K562 (cell line): ENCODE results near the gene EMC9. TPM values are rescaled to one million over a fixed set of nuclear protein-coding genes. Genes with fewer than 3 reads are reported as not detected.

Source experiments
- ATAC-seq: fragments of 200-7000 bp; cut with Tn5 transposase; 3 replicates; pipeline ENCODE4 v1.9.1; 2020; ENCODE audit warnings: moderate library complexity
- BruUV-seq: library from RNA; stranded (reverse); fragments of 400-500 nt; replicated peaks from 2 replicates; lab custom pipeline; 2021; lab: Mats Ljungman, UMichigan
- CTCF ChIA-PET: fragments of 300-600 bp; formaldehyde crosslinking; extraction: SDS; loops from one replicate; lab custom pipeline; 2021; ENCODE audit warnings: low intra/inter-chr PET ratio; lab: Yijun Ruan, JAX
- POLR2A ChIA-PET: fragments of 300-600, 350-650 bp; sonication (Branson Sonifier 250); formaldehyde crosslinking; extraction: SDS; loops from one replicate; lab custom pipeline; 2021; ENCODE audit warnings: antibody characterized with exemption, inconsistent platforms; lab: Yijun Ruan, JAX
- DNase-seq, 4 experiments: peaks; one replicate each; pipeline versions ENCODE4 v3.0.0 to v3.0.0-alpha.2; 2011 to 2018; ENCODE audit warnings: low spot score in 3 of 4, mixed read lengths in 3 of 4; ENCODE audit errors: extremely low read depth in 1 of 4
- FAIRE-seq: peaks from 2 replicates; lab custom pipeline; 2011; peaks lifted over from hg19 to GRCh38; lab: Jason Lieb, UNC
- H2AFZ ChIP-seq: 2 replicates; pipeline ENCODE4 v1.6.0; 2011; ENCODE audit warnings: low read depth, low read length, control low read depth, inconsistent platforms
- H3K27ac ChIP-seq: fragments of 200-600 bp; 3 replicates; pipeline ENCODE4 v1.8.0; 2011; ENCODE audit warnings: low read depth, mild to moderate bottlenecking, control low read depth, inconsistent platforms, low read length, moderate library complexity, mixed read lengths; ENCODE audit errors: extremely low read depth
- H3K27me3 ChIP-seq, 2 experiments: fragments of 300-600 bp in 1 of 2; 2 replicates in 1 of 2; 3 replicates in 1 of 2; pipeline versions ENCODE4 v1.6.0 to v1.8.0; 2011; ENCODE audit warnings: inconsistent platforms in 2 of 2, low read length in 2 of 2, mild to moderate bottlenecking in 1 of 2, mixed read lengths in 1 of 2, moderate library complexity in 1 of 2; ENCODE audit not compliant: control insufficient read depth in 2 of 2, insufficient read depth in 2 of 2
- H3K36me3 ChIP-seq: fragments of 300-600 bp; 3 replicates; pipeline ENCODE4 v1.8.0; 2011; ENCODE audit warnings: mild to moderate bottlenecking, low read length, inconsistent platforms; ENCODE audit not compliant: control insufficient read depth, insufficient read depth
- H3K4me1 ChIP-seq, 2 experiments: fragments of 200-600 bp in 1 of 2; replicated peaks in 1 of 2; 2 replicates in 1 of 2; 3 replicates in 1 of 2; pipeline versions ENCODE4 v1.5.1 to v1.8.0; 2011; ENCODE audit warnings: inconsistent platforms in 2 of 2, low read length in 2 of 2, mild to moderate bottlenecking in 1 of 2, mixed read lengths in 1 of 2, moderate library complexity in 1 of 2; ENCODE audit not compliant: control insufficient read depth in 2 of 2, insufficient read depth in 2 of 2
- H3K4me2 ChIP-seq: 2 replicates; pipeline ENCODE4 v1.6.1; 2011; ENCODE audit warnings: low read length, control low read depth, inconsistent platforms, mixed read lengths; ENCODE audit not compliant: insufficient read depth
- H3K4me3 ChIP-seq: fragments of 200-600 bp; sonication (generic), shearing (Covaris generic); 2 replicates; pipeline ENCODE4 v1.5.1; 2016; ENCODE audit warnings: control low read depth, inconsistent platforms
- H3K79me2 ChIP-seq: fragments of 200-600 bp; 3 replicates; pipeline ENCODE4 v1.8.0; 2011; ENCODE audit warnings: low read length, inconsistent platforms; ENCODE audit not compliant: control insufficient read depth, insufficient read depth
- H3K9ac ChIP-seq, 2 experiments: 2 replicates each; pipeline versions ENCODE4 v1.6.0 to v1.6.1; 2011; ENCODE audit warnings: low read depth in 2 of 2, low read length in 2 of 2, control low read depth in 1 of 2, inconsistent platforms in 1 of 2, mild to moderate bottlenecking in 1 of 2, mixed read lengths in 1 of 2; ENCODE audit not compliant: insufficient read depth in 1 of 2
- H3K9me1 ChIP-seq: one replicate; pipeline ENCODE4 v1.6.0; 2011; ENCODE audit warnings: inconsistent platforms, mild to moderate bottlenecking, low read length, moderate library complexity; ENCODE audit not compliant: control insufficient read depth, insufficient read depth
- H3K9me3 ChIP-seq: replicated peaks from 2 replicates; pipeline ENCODE4 v1.5.1; 2011; ENCODE audit warnings: low read depth, low read length, inconsistent platforms; ENCODE audit not compliant: control insufficient read depth, insufficient read depth
- H4K20me1 ChIP-seq: replicated peaks from 2 replicates; pipeline ENCODE4 v1.6.1; 2011; ENCODE audit warnings: low read length, inconsistent platforms, mixed read lengths; ENCODE audit not compliant: control insufficient read depth, insufficient read depth
- CBX1 ChIP-seq: sonication (generic); IDR thresholded peaks from 2 replicates; pipeline ENCODE4 v1.6.1; 2016; ENCODE audit warnings: antibody characterized with exemption, low read depth, mild to moderate bottlenecking
- NELFE ChIP-seq: IDR thresholded peaks from 2 replicates; pipeline ENCODE4 v1.6.1; 2011; ENCODE audit warnings: mild to moderate bottlenecking; ENCODE audit not compliant: insufficient read depth, insufficient read length
- PML ChIP-seq: IDR thresholded peaks from 2 replicates; pipeline ENCODE4 v1.6.1; 2012; ENCODE audit warnings: low read length, inconsistent platforms
- PREB ChIP-seq: sonication (generic); formaldehyde crosslinking; IDR thresholded peaks from 2 replicates; pipeline ENCODE4 v1.8.1; 2023; ENCODE audit warnings: mild to moderate bottlenecking, missing genetic modification reagents
- ZZZ3 ChIP-seq: fragments of 450-650 bp; IDR thresholded peaks from 2 replicates; pipeline ENCODE4 v1.6.1; 2016; ENCODE audit warnings: antibody characterized with exemption, mild to moderate bottlenecking, moderate library complexity
- WGBS: fragments of 100-300 bp; shearing (Covaris generic); methylation state at CpG from one replicate; pipeline ENCODE4 v1.1.6; 2016; ENCODE audit warnings: low coverage, mixed read lengths; ENCODE audit not compliant: insufficient coverage; ENCODE audit errors: missing lambda C conversion rate; 5-methylcytosine and 5-hydroxymethylcytosine counted together
- in situ Hi-C: fragments of 300-500 bp; cut with MboI; formaldehyde crosslinking; loops from 4 replicates; pipeline ENCODE4 v1.15.0; 2018; ENCODE audit warnings: inconsistent platforms, mixed read lengths
- intact Hi-C: fragments of 100-400 bp; cut with micrococcal nuclease; formaldehyde crosslinking; loops from 2 replicates; pipeline ENCODE4 v1.14.2; 2022
- polyA plus RNA-seq, 8 experiments: library from polyadenylated mRNA; depleted of rRNA in 4 of 8; stranded (reverse) in 5 of 8; unstranded in 3 of 8; fragments of >200 nt; fragmentation: Nextera tagmentation in 2 of 8; fragmentation: Illumina TruSeq in 1 of 8; extraction: Ambion mirVana in 2 of 8; extraction: Trizol in 1 of 8; gene quantifications; 2 replicates each; pipeline versions ENCODE4 v1.2.1 to v1.2.3, GENCODE V29; 2011 to 2014; ENCODE audit warnings: inconsistent platforms in 1 of 8, missing spikeins in 1 of 8
- total RNA-seq, 7 experiments: library from RNA; depleted of rRNA in 6 of 7; stranded (reverse); fragments of >200 nt in 6 of 7; fragmentation: Illumina TruSeq in 2 of 7; extraction: Trizol in 2 of 7; gene quantifications; 2 replicates each; pipeline versions ENCODE4 v1.2.1 to v1.2.3, GENCODE V29; 2011 to 2021; ENCODE audit warnings: low replicate concordance in 1 of 7
- TF ChIP-seq, protein P1 (sequence below): fragments of 450-650 bp; IDR thresholded peaks from 2 replicates; pipeline ENCODE4 v1.6.1; 2016; ENCODE audit warnings: low read depth

The EMC9 gene
- total and polyA plus RNA-seq, 9 of the 15 experiments (the other 6 are each of a cell fraction or from before 2014, with no cell fraction given) = 3.1 to 13.2 (median 7.8) TPM

DNA sequence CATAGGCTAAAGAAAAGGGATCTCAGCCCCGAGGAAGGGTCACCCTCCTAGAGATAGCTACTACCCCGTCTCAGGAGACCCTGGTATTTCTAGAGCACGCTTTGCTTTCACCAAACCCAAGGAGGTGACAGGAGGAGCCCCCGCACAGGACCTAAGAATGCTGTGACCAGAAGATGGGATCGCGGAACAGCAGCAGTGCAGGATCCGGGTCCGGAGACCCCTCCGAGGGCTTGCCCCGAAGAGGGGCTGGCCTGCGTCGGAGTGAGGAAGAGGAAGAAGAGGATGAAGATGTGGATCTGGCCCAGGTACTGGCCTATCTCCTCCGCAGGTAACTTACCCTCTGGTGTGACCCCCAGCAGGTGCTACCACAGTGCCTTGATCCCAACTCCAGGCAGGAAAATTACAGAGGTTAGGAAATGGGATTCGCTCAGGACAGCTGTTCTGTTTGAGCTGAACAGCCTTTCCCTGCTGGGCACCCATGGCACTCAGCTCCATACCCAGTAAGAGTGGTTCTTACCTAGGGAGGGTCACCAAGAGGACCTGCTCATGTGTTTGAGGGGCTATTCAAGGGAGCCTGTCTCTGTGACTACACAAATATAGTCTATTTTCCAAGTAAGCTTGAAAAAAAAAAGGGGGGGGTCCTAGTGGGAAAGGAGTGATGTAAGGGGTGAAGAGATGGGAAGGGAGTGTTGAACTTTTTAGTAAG, 25.8 kb downstream of the EMC9 start:
- TSS peak; percentile 70 for BruUV-seq
- ChIA-PET CTCF (no interaction called here), POLR2A (interaction anchor here (0.6 to 5.0 kb wide), 10 partner anchors 11 to 201 kb away, joined by 3 to 38 read pairs (median 3); partner anchors contain the start of genes DHRS1, NOP9, PSME1 and TINF2)
- Histone ChIP-seq H3K9me3 (no peaks in the 10 kb centered on the region), H3K4me3 (peak overlapping the region; percentile 51), H3K9me1 (no peaks in the 10 kb centered on the region), H2AFZ (peak overlapping the region; percentile 92), H3K27ac (peak overlapping the region; percentile 95), H3K27me3 (no peaks in the 10 kb centered on the region), H4K20me1 (no peaks in the 10 kb centered on the region), H3K4me1 (peaks cover 10% of the 10 kb centered on the region in 2 experiments; a peak in 4 of 5 replicates), H3K4me2 (peak overlapping the region; percentile 94), H3K36me3 (peaks cover 39% of the 10 kb centered on the region; the same call in 2 of the 3 replicates), H3K79me2 (peaks cover 18% of the 10 kb centered on the region), H3K9ac (peak overlapping the region; percentile 89 to 91)
- in situ Hi-C loops = no loop called here
- 6% methylated on average over 11 of the region's 14 CpGs for WGBS
- TF ChIP-seq NELFE (no peak), CBX1 (no peak), PML (no peak), PREB (CRISPR knock-in tag) (no peak), ZZZ3 (no peak)
- TF ChIP-seq, protein P1, sequence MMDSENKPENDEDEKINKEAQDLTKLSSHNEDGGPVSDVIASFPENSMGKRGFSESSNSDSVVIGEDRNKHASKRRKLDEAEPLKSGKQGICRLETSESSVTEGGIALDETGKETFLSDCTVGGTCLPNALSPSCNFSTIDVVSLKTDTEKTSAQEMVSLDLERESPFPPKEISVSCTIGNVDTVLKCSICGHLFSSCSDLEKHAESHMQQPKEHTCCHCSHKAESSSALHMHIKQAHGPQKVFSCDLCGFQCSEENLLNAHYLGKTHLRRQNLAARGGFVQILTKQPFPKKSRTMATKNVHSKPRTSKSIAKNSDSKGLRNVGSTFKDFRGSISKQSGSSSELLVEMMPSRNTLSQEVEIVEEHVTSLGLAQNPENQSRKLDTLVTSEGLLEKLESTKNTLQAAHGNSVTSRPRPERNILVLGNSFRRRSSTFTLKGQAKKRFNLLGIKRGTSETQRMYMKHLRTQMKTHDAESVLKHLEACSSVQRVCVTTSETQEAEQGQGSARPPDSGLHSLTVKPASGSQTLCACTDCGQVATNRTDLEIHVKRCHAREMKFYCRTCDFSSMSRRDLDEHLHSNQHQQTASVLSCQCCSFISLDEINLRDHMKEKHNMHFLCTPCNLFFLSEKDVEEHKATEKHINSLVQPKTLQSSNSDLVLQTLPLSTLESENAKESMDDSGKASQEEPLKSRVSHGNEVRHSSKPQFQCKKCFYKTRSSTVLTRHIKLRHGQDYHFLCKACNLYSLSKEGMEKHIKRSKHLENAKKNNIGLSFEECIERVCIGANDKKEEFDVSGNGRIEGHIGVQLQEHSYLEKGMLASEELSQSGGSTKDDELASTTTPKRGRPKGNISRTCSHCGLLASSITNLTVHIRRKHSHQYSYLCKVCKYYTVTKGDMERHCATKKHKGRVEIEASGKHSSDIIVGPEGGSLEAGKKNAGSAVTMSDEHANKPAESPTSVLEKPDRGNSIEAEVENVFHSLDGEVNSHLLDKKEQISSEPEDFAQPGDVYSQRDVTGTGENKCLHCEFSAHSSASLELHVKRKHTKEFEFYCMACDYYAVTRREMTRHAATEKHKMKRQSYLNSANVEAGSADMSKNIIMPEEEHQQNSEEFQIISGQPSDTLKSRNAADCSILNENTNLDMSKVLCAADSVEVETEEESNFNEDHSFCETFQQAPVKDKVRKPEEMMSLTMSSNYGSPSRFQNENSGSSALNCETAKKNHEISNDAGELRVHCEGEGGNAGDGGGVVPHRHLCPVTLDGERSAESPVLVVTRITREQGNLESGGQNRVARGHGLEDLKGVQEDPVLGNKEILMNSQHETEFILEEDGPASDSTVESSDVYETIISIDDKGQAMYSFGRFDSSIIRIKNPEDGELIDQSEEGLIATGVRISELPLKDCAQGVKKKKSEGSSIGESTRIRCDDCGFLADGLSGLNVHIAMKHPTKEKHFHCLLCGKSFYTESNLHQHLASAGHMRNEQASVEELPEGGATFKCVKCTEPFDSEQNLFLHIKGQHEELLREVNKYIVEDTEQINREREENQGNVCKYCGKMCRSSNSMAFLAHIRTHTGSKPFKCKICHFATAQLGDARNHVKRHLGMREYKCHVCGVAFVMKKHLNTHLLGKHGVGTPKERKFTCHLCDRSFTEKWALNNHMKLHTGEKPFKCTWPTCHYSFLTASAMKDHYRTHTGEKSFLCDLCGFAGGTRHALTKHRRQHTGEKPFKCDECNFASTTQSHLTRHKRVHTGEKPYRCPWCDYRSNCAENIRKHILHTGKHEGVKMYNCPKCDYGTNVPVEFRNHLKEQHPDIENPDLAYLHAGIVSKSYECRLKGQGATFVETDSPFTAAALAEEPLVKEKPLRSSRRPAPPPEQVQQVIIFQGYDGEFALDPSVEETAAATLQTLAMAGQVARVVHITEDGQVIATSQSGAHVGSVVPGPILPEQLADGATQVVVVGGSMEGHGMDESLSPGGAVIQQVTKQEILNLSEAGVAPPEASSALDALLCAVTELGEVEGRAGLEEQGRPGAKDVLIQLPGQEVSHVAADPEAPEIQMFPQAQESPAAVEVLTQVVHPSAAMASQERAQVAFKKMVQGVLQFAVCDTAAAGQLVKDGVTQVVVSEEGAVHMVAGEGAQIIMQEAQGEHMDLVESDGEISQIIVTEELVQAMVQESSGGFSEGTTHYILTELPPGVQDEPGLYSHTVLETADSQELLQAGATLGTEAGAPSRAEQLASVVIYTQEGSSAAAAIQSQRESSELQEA = no peak
- peak in 1 of 4 experiments; percentile 18 for DNase-seq
- intact Hi-C loops = loop anchor here (2.0 kb wide), 2 partner anchors 21 to 31 kb away; partner anchors contain the start of genes PCK2, PSME2 and RNF31
- no peak for ATAC-seq
- FAIRE-seq = no peak
